H1 (cell line): Measurements from ENCODE around the gene INSYN1. TPM values are rescaled to one million over a fixed set of nuclear protein-coding genes. Genes with fewer than 3 reads are reported as not detected.

ENCODE experiments used
- ATF3 ChIP-seq: IDR thresholded peaks from 2 replicates; pipeline ENCODE4 v1.6.1; 2011; ENCODE audit warnings: low read depth, mild to moderate bottlenecking, low read length; ENCODE audit not compliant: insufficient read depth
- CHD7 ChIP-seq: fragments of 300-600 bp; sonication (generic); IDR thresholded peaks from 2 replicates; pipeline ENCODE4 v1.7.1; 2012; ENCODE audit warnings: low read length, moderate library complexity, mild to moderate bottlenecking, inconsistent platforms; ENCODE audit not compliant: insufficient replicate concordance
- GTF2F1 ChIP-seq: IDR thresholded peaks from 2 replicates; pipeline ENCODE4 v1.6.1; 2012; ENCODE audit warnings: low read depth, low read length, improper control_type of control experiment, borderline replicate concordance
- HDAC6 ChIP-seq: IDR thresholded peaks from one replicate; pipeline ENCODE4 v1.7.1; 2012; ENCODE audit warnings: low read depth, mild to moderate bottlenecking, inconsistent platforms, low read length, moderate library complexity
- PHF8 ChIP-seq: fragments of 200-600 bp; sonication (generic); conservative IDR thresholded peaks from 2 replicates; pipeline ENCODE4 v1.7.1; 2012; ENCODE audit warnings: low read depth, mild to moderate bottlenecking, inconsistent platforms, low read length, moderate library complexity
- RFX5 ChIP-seq: IDR thresholded peaks from 2 replicates; pipeline ENCODE4 v1.6.1; 2011; ENCODE audit warnings: low read depth, low read length, improper control_type of control experiment, borderline replicate concordance
- TAF1 ChIP-seq: IDR thresholded peaks from 2 replicates; pipeline ENCODE4 v1.6.1; 2011; ENCODE audit warnings: mild to moderate bottlenecking, low read depth, low read length
- USF2 ChIP-seq: IDR thresholded peaks from 2 replicates; pipeline ENCODE4 v1.6.1; 2011; ENCODE audit warnings: low read length, improper control_type of control experiment
- polyA plus RNA-seq, 7 experiments: library from polyadenylated mRNA; depleted of rRNA in 3 of 7; stranded (reverse) in 5 of 7; unstranded in 2 of 7; fragments of >200 nt in 5 of 7; fragments of 200-250 nt in 2 of 7; gene quantifications; 1 replicate in 5 of 7; 2 replicates in 1 of 7; 4 replicates in 1 of 7; pipeline versions ENCODE4 v1.2.1 to v1.2.3, GENCODE V29; 2011 to 2013; ENCODE audit warnings: missing spikeins in 2 of 7, mixed read lengths in 2 of 7
- total RNA-seq: library from RNA; stranded (reverse); fragmentation: NEBNext Ultra II Directional; extraction: Animal tissue kit (Norgen Biotek cat#: 25700); gene quantifications from 2 replicates; pipeline ENCODE4 v1.2.1, GENCODE V29; 2021

The INSYN1 gene
- total and polyA plus RNA-seq, 2 of the 8 experiments (the other 6 are each of a cell fraction or from before 2014, with no cell fraction given): 7.2 to 10.2 TPM

DNA sequence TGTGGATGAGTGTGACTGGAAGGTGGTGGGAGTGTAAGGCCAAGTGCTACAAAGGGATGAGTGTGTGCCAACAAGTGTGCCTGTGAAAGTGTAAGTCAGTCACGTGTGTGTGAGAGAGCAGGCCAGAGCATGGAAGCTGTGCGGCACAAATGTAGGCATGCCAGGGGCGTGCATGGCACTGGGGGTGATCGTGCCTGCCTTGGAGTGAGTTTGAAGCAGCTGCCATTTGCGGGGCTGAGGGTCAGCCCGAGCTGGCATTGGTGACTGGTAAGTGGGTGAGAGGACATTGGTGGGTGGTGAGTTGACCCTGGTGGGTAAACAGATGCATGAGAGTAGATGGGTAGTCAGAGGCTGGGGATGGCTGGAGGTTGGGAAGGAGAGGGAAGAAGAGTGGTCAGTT, 44.5 kb downstream of the INSYN1 start (continued):
- TF ChIP-seq CHD7 (no peak), RFX5 (no peak), USF2 (no peak), TAF1 (no peak), ATF3 (no peak), GTF2F1 (no peak), PHF8 (no peak), HDAC6 (no peak)
